ENCODE data around the gene C15orf61.

Gene C15orf61

DNA sequence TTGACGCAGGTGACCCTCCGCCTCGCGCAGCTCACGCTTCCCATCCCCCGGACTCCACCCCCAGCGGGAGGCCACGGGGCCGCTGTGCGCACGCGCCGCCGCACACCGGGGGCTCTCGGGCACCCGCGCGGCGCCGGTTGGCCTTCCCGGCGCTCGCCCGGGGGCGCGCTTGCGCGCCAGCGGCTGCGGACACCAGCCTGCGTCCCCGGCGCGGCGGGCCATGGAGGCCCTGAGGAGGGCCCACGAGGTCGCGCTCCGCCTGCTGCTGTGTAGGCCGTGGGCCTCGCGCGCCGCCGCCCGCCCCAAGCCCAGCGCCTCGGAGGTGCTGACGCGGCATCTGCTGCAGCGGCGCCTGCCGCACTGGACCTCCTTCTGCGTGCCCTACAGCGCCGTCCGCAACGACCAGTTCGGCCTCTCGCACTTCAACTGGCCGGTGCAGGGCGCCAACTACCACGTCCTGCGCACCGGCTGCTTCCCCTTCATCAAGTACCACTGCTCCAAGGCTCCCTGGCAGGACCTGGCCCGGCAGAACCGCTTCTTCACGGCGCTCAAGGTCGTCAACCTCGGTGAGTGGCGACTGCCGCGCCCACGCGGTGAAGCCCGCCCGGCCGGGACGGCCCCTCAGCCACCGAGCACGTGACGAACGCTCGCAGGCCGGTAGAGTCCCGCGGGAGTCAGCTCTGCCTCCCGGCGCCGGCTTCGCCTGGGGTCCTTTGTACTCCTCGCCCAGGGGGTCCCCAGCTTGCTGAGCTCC, at the start of gene C15orf61:
Gene C15orf61 (plus strand): TSS at position 103 of the 754 bp plus-strand sequence. CDS start 118 bp downstream, at position 221.
- DNase-seq = peak; percentile 34

DNA sequence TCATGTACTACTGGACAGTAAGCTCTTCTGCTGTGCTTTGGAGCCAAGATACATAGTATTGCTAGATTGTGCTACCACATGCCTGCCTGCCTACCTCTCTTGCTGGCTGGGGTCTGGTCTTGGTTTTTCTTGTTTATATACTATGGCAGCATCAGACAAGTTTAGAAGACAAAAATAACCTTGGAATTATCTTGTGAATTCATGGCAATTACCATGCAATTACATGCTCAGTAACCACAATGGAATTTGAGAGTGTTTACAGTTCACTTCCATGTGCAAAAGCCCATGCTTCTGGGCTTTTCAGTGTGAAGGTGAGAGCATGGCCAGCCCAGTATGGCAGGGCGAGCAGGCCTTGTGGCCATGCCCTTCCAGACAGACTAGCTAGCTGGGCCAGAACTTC, 48.0 kb upstream of the C15orf61 start:
- no peak for DNase-seq

DNA sequence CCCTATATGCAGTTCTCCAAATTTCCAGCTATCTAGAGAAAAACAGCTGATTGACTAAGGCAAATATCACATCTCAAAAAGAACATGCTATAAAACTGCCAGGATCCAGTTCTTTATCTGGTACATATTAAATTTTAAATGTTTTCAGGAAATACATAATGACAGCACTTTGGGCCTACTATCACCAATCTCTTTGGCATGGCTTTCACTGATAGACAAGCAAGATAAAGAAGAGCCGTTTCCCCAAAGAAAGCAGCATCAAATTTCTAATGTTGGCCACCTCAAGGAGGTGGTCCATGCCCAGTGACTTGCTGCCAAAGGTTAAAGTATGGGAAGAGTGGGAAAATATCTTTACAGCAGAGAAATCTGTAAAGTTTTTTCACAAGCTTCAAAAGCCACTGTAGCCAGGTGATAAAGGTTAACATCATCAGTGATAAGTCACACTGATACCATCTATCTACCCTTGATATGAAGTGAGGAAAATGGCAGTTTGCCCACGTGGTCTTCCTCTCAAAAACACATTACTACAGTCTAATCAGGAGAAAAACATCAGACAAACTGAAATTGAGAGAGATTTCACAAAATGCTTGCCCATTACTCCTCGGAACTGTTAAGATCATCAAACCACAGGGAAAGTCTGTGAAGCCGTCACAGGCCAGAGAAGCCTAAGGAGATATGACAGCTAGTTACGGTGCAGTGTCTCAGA, 46.4 kb upstream of the C15orf61 start:
- no peak for DNase-seq

DNA sequence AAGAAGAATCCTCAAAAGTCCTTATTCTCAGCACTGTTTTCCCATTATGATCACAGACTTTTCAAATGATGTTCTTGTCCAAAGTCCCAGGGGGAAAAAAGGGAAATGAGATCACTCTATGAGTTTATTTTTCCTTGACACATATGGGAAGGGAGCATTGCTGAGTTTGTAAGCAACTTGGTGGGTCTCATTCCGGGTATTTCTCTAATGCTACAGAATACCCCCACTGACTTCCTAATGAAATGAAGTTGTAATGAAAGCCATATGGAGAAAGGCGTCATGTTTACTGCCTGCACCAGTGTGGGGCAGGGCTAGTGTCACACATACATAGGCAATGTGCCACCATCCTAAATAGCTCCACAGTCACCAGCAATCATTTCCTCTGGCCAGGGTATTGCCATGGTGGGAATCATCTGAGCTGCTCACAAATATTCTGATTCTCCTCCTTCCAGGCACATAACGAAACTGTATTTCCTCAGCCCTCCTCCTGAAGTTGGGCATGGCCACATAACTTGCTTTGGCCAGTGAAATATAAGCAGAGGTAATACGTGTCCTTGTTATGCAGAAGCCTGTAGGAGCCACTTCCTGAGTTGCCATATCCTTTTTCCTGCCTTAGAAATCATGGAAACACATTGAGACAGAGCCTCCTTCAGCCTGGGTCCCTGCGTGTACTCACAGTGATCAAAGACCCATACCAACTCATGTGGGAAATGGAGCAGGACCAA, 41.0 kb upstream of the C15orf61 start:
- no peak for DNase-seq

DNA sequence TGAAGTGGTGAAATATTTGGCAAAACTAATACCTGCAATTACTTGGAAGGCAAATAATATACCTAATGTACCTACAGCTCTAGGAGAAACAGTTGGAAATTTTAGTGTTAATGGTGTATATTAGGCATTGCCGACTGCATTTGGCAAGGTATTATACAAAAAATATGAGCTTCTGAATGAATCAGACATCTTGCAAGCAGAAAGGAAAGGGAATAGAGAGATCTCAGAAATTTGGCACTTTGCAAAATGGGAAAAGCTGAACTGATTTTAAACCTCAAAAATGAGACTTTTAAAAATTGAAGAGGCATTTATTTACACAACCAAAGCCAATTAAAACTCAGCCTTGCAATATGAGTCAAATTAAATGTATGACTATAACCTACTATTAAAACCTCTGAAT, 40.2 kb upstream of the C15orf61 start:
- DNase-seq = no peak

DNA sequence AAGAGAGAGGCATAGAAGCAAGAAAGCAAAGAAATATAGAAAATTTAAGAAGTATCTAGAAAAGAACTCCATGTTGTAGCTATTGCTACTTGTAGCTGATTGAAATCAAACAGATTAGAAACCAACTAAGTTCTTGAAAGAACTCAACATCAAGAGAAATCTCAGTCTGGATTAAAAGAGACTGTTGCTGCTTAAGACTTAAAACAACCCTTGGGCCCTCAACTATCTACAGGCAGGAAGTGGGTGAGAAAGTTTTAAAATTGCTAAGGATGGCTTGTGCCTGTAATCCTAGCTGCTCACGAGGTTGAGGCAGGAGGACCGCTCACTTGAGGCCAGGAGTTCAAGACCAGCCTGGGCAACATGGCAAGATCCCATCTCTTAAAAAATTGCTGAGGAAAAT, 39.3 kb upstream of the C15orf61 start:
- DNase-seq = no peak

DNA sequence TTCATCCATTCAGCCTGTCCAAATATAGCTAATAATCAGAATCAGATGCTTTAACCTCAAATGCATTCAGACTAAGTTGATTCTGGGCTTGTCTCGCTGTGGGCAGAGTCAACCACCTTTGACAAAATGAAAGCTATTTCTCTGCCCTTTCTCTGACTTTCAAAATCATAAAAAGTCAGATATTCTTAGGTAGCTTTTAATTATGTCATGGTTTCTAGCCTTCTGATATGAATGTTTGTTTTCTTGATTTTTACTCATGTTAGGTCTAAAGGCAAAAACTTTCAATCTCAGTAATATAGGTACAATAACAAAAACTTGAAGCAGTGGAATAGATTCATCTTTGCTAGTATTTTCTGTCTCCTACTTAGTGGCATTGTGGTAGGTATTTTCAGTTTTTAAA, 25.3 kb upstream of the C15orf61 start:
- DNase-seq = no peak

DNA sequence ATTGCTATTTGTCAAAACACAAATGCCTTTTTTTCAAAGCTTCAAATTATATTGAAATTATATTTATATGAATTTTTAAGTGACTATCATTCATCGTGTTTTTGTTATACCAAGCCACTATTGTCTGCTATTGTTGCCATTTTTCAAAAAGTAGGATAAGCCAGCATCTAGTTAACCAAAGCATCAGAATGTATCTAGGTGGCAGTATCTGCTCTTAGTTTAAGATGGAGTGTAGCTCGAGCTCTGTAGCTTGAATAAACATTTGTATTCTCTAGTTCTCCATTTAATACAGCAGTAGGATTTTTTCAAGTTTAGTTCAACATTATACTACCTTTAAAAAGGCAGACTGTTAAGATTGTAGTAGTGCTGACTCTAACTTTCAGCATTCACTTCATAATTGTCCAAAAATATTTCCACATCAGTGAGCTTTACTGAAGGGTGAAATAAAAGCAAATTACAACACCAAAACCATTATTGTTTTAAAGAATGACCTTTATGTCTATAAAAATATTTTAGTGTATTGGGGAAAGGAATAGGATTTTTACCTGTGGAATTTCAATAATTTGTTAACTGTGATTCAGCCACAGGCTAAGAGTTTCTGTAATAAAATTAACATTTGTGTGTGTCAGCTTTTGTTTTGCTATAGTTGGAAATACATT, 19.6 kb upstream of the C15orf61 start:
- DNase-seq = no peak

DNA sequence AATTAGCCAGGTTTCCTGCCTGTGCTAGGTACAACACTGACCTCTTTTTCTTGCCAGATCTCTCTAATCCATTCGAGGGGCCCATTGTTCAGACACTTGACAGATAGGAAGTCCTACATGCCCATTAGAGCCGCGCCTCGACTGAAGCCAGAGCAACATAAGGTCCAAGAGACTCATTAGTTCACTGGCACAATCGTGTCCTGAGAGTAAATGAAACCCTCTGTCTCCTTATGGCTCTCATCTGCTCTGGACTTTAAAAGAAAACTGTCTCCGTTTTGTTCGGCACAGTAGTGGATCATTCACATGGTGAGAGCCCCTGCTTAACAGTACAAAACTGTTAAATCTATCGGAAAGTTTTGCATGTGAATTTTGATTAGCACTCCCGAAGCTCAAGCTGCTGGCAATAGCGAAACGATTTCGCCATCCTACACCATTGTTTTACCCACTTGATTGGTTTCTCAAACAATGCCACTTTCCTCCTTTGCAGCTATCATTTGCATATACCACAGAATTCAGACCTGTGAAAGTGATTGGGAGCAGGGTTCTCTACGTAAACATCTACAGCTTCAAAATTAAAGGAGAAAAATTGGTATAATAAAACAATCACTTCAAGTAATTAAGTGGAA, 19.0 kb upstream of the C15orf61 start:
- no peak for DNase-seq

DNA sequence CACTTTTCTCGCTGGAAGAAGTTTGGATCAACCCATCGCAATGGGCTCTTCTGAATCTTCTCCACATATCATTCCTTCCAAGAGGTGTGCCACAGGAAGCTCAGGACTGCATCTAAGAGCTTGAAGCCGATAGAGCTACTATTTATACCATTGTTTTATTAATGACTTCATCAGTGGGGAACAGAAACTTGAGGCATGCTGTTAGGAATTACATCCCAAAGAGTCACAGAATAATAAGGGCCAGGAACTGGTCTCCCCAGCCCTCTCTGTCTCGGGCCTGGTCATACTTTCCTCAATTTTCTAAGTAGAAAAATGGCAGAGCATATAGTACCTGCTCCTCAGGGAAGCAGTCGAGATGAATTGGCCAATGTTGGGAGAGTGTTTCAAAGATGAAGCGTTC, 16.9 kb upstream of the C15orf61 start:
- DNase-seq = no peak

DNA sequence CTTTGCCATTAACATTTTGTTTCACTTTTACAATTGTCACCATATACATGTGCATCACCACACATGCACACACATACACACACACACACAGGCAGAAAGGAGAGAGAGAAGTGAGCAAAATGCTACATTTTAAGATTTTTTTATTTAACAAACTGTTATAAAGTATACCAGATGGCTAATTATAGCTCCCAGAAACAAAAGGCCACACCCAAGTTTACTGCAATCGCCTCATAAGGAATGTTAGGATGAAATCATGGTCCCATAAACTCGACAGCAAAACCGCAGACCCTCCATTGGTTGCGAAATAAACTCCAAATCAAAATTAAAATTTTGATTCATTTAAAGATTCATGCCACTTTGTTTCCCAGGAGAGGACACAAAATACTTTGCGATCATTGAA, 16.1 kb upstream of the C15orf61 start:
- no peak for DNase-seq

DNA sequence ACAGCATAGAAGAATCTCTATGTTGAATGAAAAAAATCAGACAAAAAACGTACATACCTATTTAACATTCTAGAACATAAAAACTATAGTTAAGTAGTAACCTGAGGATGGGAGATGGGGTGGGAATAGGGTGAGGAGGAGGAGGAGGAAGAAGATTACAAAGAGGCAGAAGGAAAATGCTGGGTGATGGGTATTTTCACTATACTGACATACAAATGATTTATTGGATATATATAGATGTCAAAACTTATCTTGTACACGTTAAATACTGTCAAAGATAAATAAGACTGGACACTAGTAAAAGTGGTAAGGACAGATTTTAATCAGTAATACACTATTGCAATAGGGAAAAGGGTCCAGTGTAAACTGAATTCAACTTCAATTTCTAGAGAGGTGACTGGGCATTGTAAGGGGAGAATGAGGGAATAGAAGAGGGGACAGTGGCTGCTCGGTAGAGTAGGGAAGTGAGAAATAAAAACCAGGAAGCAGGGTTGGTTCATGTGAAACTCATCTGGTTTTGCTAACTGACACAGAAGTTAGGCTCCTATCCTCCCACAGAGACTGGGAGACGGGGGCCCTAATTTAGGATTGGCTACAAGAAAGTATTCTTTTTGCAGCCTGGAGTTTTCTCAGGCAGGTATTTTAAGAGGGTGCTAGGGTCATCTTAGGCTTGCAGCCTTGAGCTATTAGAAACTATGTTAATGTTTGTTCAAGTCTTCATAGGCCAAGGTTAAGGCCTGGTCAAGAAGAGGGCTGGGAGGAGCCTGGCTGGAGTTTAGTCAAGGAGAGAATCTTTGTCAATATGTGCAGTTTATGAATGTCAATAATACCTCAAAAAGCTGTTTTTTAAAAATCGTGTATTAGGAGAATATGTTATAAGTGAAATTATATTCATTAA, 15.0 kb upstream of the C15orf61 start:
- DNase-seq = no peak

DNA sequence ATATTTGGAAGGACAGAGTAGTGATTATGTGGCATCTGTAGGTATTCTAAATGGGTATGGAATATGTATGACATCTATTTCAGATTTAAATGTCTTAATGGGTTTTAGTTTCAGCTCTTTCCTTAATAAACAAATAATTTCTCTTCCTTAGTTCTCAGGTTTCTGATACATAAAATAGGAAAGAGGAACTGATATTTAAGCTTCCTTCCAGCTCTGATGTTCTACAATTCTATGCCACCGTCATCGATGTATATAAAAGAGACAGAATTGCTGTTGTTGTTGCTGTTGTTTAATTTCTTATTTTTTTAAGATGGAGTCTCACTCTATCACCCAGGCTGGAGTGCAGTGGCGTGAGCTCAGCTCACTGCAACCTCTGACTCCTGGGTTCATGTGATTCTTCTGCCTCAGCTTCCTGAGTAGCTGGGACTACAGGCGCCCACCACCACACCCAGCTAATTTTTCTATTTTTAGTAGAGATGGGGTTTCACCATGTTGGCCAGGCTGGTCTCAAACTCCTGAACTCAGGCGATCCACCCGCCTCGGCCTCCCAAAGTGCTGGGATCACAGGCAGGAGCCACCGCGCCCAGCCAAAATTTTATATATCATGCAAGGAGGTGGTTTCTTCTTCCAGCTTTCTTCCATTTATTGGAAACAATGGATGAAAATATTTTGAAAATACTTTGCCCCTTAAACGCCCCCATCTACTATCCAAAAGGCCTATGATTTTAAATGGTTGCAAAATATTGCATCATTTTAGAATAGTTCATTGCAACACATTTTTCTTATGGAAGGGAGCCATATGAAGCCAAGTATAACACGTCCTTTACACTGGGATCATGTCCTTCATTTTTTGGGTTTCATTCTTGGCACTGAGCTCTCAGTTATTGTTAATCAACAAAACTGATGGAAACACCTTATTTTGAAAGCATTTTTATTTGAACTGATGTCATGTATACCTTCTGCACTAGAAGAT, 13.9 kb upstream of the C15orf61 start:
- DNase-seq = no peak

DNA sequence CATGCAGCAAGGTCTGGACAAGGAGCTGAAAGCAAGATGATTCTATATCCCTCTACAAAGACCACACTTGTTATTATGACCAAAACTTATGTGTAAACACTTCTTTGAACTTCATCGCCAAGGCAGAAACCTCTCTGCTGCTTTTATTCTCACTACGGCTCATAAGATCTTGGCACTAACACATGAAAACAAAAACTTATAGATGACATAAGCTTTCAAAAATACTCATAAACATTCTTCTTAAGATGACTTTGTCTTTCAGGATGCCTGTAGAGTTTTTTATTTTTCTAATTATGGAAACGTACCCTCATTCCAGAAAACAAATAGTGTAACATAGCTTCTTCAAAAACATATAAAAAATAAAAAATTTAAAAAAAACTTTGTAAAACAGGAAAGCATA, 12.5 kb upstream of the C15orf61 start:
- DNase-seq = no peak

DNA sequence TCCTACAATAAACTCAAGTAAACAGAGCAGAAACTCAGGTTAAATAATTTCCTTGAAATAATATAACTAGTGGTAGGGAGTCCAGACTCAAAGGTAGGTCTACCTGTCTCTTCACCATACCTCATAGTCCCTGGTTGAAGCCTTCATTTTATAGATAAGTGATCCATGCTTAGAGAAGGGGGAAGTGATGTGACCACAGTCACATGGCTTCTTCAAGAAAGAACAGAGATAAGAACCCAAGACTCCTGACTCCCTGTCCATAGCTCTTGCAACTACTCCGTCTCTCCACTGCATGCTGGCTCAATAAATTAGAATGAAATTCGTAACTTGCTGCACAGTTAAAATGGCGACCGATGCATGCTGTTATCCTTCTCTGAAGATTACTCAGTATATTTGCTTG, 11.0 kb upstream of the C15orf61 start:
- DNase-seq = no peak

DNA sequence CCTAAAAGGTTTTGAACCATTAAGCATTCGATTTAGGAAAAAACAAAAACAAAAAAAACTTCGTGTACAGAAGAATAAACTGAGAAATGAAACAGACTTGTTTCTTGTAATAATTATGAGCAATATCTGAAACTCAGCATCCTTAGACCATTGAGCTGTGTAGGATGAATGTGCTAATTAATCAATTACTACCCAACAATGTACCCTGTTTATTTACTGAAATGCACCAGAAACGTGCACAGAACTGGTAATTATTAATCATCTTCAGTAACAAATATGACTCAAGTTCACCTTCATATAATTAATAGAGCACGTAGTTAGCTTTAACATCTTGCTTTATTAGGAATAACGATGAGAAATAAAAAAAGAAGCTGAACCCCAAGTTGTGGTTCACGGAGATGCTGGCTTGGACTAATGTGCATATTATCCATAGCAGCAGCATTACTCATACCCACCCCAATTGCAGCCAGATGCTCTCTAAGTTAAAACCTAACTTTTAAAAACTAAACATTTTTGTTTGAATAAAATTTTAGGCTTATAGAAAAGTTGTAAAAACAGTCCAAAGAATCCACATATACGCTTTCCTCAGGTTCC, 10.2 kb upstream of the C15orf61 start:
- DNase-seq = no peak

DNA sequence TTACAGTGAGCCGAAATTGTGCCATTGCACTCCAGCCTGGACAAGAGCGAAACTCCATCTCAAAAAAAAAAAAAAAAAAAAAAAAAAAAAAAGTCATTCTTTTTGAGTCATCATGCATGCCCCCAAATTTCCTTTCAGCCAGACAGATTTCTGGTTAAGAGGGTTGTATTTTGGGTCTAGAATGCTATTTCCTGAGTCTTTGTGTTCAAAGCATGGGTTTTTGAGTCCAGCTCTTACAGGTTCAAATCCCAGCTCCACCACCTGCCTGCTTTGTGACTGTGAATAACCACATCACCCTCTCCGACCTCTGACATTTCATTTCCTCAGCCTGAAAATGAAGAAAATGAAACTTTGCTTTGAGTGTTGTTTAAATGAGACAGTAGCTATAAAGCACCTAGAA, 9.3 kb upstream of the C15orf61 start:
- DNase-seq = no peak

DNA sequence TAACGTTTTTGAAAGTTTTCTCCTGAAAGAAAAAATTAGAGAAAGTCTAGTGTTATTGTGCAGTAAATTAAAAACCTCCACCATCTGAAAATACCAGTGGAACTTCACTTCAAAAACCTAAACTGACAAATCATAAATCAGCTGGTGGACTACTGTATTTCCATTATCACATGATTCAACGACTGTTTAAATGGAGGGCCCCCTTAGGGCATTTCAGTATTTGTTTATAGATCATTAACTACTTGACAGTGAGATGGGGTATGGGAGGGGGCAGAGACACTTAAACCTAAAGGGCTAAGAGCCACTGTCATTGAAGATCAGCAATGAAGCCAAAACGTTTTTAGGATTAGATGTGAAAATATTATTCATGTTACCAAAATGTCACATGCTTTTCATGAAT, 8.8 kb upstream of the C15orf61 start:
- no peak for DNase-seq

DNA sequence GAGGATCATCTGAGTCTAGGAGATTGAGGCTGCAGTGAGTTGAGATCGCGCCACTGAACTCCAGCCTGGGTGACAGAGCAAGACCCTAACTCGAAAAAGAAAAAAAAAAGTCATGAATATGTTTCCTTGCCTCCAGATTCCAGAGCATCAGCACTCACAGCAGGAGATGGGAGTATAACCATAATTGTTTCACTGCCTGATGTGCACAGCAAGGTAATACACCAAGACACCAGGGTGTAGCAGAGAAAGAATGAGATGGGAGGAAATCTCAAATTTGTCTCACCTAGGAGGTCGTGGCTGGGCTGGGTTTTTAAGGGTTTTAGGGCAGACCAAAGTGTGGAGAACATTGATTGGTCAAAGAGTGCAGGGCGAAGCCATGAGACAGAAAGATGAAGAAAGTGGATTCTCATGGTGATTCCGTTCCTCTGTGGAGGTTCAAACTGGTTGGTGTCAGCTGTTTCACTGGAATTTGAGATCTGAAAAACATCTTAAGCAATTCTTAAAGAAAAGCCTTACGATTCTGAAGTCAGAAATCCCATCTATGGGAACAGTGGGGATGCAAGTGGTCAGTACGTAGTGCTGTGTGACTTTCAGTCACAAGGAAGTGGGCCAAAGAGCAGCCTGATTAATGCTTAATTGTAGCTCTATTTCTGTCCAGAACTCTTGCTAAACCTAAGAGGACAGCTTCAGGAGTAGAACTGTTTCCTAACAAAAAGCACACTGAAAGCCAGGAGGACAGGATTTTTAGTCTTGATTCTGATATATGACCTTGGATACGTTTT, 7.8 kb upstream of the C15orf61 start:
- no peak for DNase-seq

Data from NCI-H2107 (cell line).